SK-N-SH (cell line): ENCODE measurements around the gene DENND1C. TPM values are rescaled to one million over a fixed set of nuclear protein-coding genes. Genes with fewer than 3 reads are reported as not detected.

Experiments
- CTCF ChIA-PET: fragments of 300-600, 350-600 bp; formaldehyde crosslinking; extraction: SDS; loops from one replicate; lab custom pipeline; 2021; lab: Yijun Ruan, JAX
- POLR2A ChIA-PET: fragments of 350-600 bp; sonication (Branson Sonifier 250); formaldehyde crosslinking; extraction: SDS; loops from one replicate; lab custom pipeline; 2020; ENCODE audit warnings: antibody characterized with exemption, inconsistent platforms; lab: Yijun Ruan, JAX
- DNase-seq: peaks from one replicate; pipeline ENCODE4 v3.0.0; 2012
- H2AFZ ChIP-seq: fragments of 200-600 bp; sonication (generic); 2 replicates; pipeline ENCODE4 v1.8.1; 2016; ENCODE audit warnings: antibody characterized with exemption, mild to moderate bottlenecking, low read depth
- H3F3A ChIP-seq: fragments of 200-600 bp; sonication (generic); replicated peaks from 2 replicates; pipeline ENCODE3; 2016; ENCODE audit warnings: antibody characterized with exemption, mild to moderate bottlenecking; ENCODE audit not compliant: insufficient read depth
- H3K27ac ChIP-seq, 2 experiments: fragments of 200-500 bp in 1 of 2; fragments of 200-600 bp in 1 of 2; sonication (Bioruptor generic) in 1 of 2; sonication (generic), shearing (Covaris generic) in 1 of 2; 2 replicates each; pipeline versions ENCODE4 v1.5.1 to v1.6.1; 2014 to 2016; ENCODE audit warnings: low read depth in 2 of 2, inconsistent platforms in 1 of 2, low read length in 1 of 2, mild to moderate bottlenecking in 1 of 2, mixed read lengths in 1 of 2
- H3K27me3 ChIP-seq: fragments of 200-600 bp; sonication (generic), shearing (Covaris generic); 2 replicates; pipeline ENCODE4 v1.6.1; 2016; ENCODE audit warnings: mixed run types; ENCODE audit not compliant: insufficient read depth
- H3K36me3 ChIP-seq, 2 experiments: fragments of 200-500 bp in 1 of 2; fragments of 200-600 bp in 1 of 2; sonication (Bioruptor generic) in 1 of 2; sonication (generic) in 1 of 2; replicated peaks in 1 of 2; 2 replicates each; pipeline versions ENCODE3 to v1.5.1; 2014 to 2016; ENCODE audit warnings: low read length in 1 of 2, mild to moderate bottlenecking in 1 of 2; ENCODE audit not compliant: insufficient read depth in 2 of 2, control insufficient read depth in 1 of 2
- H3K4me1 ChIP-seq, 2 experiments: fragments of 200-500 bp in 1 of 2; fragments of 200-600 bp in 1 of 2; sonication (Bioruptor generic) in 1 of 2; sonication (generic), shearing (Covaris generic) in 1 of 2; 2 replicates each; pipeline versions ENCODE4 v1.5.1 to v1.6.1; 2014 to 2016; ENCODE audit warnings: low read depth in 1 of 2, low read length in 1 of 2, mixed run types in 1 of 2; ENCODE audit not compliant: insufficient read depth in 2 of 2, control insufficient read depth in 1 of 2
- H3K4me2 ChIP-seq: fragments of 200-600 bp; sonication (generic), shearing (Covaris generic); 2 replicates; pipeline ENCODE4 v1.6.1; 2017; ENCODE audit warnings: mixed run types
- H3K4me3 ChIP-seq, 2 experiments: fragments of 200-500 bp in 1 of 2; fragments of 200-600 bp in 1 of 2; sonication (Bioruptor generic) in 1 of 2; sonication (generic), shearing (Covaris generic) in 1 of 2; 2 replicates each; pipeline versions ENCODE4 v1.5.1 to v1.8.1; 2014 to 2016; ENCODE audit warnings: low read depth in 2 of 2, inconsistent platforms in 1 of 2, low read length in 1 of 2, mild to moderate bottlenecking in 1 of 2, mixed read lengths in 1 of 2, moderate library complexity in 1 of 2
- H3K79me2 ChIP-seq: fragments of 200-600 bp; sonication (generic); 2 replicates; pipeline ENCODE4 v1.8.1; 2017; ENCODE audit warnings: mild to moderate bottlenecking; ENCODE audit not compliant: insufficient read depth
- H3K9ac ChIP-seq: fragments of 200-600 bp; sonication (generic); 2 replicates; pipeline ENCODE4 v1.6.1; 2017; ENCODE audit warnings: mixed run types
- H3K9me2 ChIP-seq: fragments of 200-600 bp; sonication (generic); 2 replicates; pipeline ENCODE4 v1.6.1; 2017; ENCODE audit warnings: mixed run types
- H3K9me3 ChIP-seq: fragments of 200-600 bp; sonication (generic); 2 replicates; pipeline ENCODE4 v1.6.1; 2017; ENCODE audit warnings: mixed run types, mild to moderate bottlenecking, moderate library complexity
- H4K20me1 ChIP-seq: fragments of 200-600 bp; sonication (generic); 2 replicates; pipeline ENCODE4 v1.6.1; 2017; ENCODE audit warnings: mild to moderate bottlenecking, mixed run types; ENCODE audit not compliant: insufficient read depth
- ELF1 ChIP-seq: IDR thresholded peaks from 2 replicates; pipeline ENCODE4 v1.4.0; 2012
- EP300 ChIP-seq, 2 experiments: IDR thresholded peaks; 2 replicates each; pipeline versions ENCODE4 v1.4.0 to v1.6.1; 2012; ENCODE audit warnings: borderline replicate concordance in 1 of 2, low read depth in 1 of 2, low read length in 1 of 2
- FOXM1 ChIP-seq: IDR thresholded peaks from 2 replicates; pipeline ENCODE4 v1.4.0; 2012; ENCODE audit warnings: low read depth, mild to moderate bottlenecking
- GABPA ChIP-seq: IDR thresholded peaks from 2 replicates; pipeline ENCODE4 v1.4.0; 2012; ENCODE audit warnings: low read depth, mild to moderate bottlenecking
- JUND ChIP-seq: IDR thresholded peaks from 2 replicates; pipeline ENCODE4 v1.4.0; 2012
- MEF2A ChIP-seq: IDR thresholded peaks from 2 replicates; pipeline ENCODE4 v1.4.0; 2012; ENCODE audit warnings: low read depth, borderline replicate concordance
- POLR2AphosphoS5 ChIP-seq: IDR thresholded peaks from 2 replicates; pipeline ENCODE4 v1.6.1; 2012; ENCODE audit warnings: low read depth, low read length
- RAD21 ChIP-seq: IDR thresholded peaks from 2 replicates; pipeline ENCODE4 v1.6.1; 2012; ENCODE audit warnings: mild to moderate bottlenecking, low read length
- RXRA ChIP-seq: IDR thresholded peaks from 2 replicates; pipeline ENCODE4 v1.4.0; 2012; ENCODE audit warnings: low read depth, mild to moderate bottlenecking, borderline replicate concordance
- SIN3A ChIP-seq: IDR thresholded peaks from 2 replicates; pipeline ENCODE4 v1.6.1; 2012; ENCODE audit warnings: low read depth, mild to moderate bottlenecking, low read length, moderate library complexity, borderline replicate concordance
- TAF1 ChIP-seq: IDR thresholded peaks from 2 replicates; pipeline ENCODE4 v1.6.1; 2012; ENCODE audit warnings: low read depth, mild to moderate bottlenecking, low read length, moderate library complexity, borderline replicate concordance
- YY1 ChIP-seq: IDR thresholded peaks from 2 replicates; pipeline ENCODE4 v1.4.0; 2012; ENCODE audit warnings: low read depth, mild to moderate bottlenecking
- WGBS: methylation state at CpG from one replicate; pipeline ENCODE4 v1.1.6; 2017; ENCODE audit warnings: low lambda C conversion rate; 5-methylcytosine and 5-hydroxymethylcytosine counted together
- polyA plus RNA-seq, 3 experiments: library from polyadenylated mRNA; depleted of rRNA; stranded (reverse); fragments of >200 nt; gene quantifications; 2 replicates each; pipeline ENCODE4 v1.2.3, GENCODE V29; 2012
- TF ChIP-seq, protein P1 (sequence below): IDR thresholded peaks from 2 replicates; pipeline ENCODE4 v1.4.0; 2012; ENCODE audit warnings: low read depth, borderline replicate concordance
- TF ChIP-seq, protein P2 (sequence below): IDR thresholded peaks from 2 replicates; pipeline ENCODE4; 2012

DENND1C gene
- polyA plus RNA-seq, 1 of the 3 experiments (the other 2 are of a cell fraction) = 0.05 TPM

DNA sequence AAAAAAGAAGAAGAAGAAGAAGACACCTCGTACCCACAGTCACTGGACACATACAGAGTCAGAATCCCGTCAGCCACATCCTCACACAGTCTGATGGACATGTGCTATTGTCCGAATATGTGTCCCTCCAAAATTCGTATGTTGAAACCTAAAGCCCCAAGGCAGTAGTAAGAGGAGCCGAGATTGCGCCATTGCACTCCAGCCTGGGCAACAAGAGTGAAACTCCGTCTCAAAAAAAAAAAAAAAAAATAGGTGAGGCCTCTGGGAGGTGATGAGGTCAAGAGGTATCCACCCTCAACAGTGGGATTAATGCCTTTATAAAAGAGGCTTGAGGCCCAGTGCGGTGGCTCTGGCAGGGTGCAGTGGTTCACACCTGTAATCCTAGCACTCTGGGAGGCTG is 2.6 kb upstream of the DENND1C start:
- Histone ChIP-seq H3K9me3 (no peaks in the 10 kb centered on the region), H3K27me3 (no peaks in the 10 kb centered on the region; the same call in 1 of the 2 replicates), H3K9me2 (no peaks in the 10 kb centered on the region), H2AFZ (no peak overlapping the region), H4K20me1 (no peaks in the 10 kb centered on the region), H3K27ac (no peak overlapping the region), H3K9ac (no peak overlapping the region), H3K4me3 (no peak overlapping the region), H3K79me2 (no peaks in the 10 kb centered on the region), H3K36me3 (no peaks in the 10 kb centered on the region), H3F3A (no peaks in the 10 kb centered on the region), H3K4me2 (no peak overlapping the region), H3K4me1 (no peaks in the 10 kb centered on the region; a peak in 1 of 4 replicates)
- TF ChIP-seq GABPA (no peak), SIN3A (no peak), YY1 (no peak), POLR2AphosphoS5 (no peak), JUND (no peak), RAD21 (no peak), RXRA (no peak), TAF1 (no peak), MEF2A (no peak), EP300 (IDR thresholded peaks at IDR 0.05; ENCODE audit: borderline replicate concordance in 1 of 2, low read depth in 1 of 2, low read length in 1 of 2) (no peak), ELF1 (no peak), FOXM1 (no peak)
- TF ChIP-seq, protein P1, sequence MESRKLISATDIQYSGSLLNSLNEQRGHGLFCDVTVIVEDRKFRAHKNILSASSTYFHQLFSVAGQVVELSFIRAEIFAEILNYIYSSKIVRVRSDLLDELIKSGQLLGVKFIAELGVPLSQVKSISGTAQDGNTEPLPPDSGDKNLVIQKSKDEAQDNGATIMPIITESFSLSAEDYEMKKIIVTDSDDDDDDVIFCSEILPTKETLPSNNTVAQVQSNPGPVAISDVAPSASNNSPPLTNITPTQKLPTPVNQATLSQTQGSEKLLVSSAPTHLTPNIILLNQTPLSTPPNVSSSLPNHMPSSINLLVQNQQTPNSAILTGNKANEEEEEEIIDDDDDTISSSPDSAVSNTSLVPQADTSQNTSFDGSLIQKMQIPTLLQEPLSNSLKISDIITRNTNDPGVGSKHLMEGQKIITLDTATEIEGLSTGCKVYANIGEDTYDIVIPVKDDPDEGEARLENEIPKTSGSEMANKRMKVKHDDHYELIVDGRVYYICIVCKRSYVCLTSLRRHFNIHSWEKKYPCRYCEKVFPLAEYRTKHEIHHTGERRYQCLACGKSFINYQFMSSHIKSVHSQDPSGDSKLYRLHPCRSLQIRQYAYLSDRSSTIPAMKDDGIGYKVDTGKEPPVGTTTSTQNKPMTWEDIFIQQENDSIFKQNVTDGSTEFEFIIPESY = no peak
- TF ChIP-seq, protein P2, sequence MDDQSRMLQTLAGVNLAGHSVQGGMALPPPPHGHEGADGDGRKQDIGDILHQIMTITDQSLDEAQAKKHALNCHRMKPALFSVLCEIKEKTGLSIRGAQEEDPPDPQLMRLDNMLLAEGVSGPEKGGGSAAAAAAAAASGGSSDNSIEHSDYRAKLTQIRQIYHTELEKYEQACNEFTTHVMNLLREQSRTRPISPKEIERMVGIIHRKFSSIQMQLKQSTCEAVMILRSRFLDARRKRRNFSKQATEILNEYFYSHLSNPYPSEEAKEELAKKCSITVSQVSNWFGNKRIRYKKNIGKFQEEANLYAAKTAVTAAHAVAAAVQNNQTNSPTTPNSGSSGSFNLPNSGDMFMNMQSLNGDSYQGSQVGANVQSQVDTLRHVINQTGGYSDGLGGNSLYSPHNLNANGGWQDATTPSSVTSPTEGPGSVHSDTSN = no peak
- WGBS = 63% methylated on average over 8 of the region's 8 CpGs
- no peak for DNase-seq
- ChIA-PET POLR2A (no interaction called here), CTCF (no interaction called here)

DNA sequence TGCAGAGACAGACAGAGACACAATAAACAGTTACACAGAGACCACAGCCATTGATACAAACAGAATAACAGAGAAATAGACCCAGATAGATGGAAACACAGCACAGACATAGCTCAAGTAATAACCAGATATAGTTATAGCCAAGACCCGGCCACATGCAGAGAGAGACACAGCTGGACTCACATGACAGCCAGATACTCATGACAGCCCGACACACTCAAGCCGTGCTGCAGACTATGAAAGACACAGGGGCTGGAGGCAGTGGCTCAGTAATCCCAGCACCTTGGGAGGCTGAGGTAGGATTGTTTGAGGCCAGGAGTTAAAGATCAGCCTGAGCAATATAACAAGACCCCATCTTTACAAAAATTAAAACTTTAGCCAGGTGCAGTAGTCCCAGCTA is 1.6 kb upstream of the DENND1C start:
- H3K9me2 ChIP-seq = no peaks in the 10 kb centered on the region
- TF ChIP-seq GABPA (no peak), MEF2A (no peak)
- H3K36me3 ChIP-seq = no peaks in the 10 kb centered on the region
- WGBS = 41% methylated on average over 3 of the region's 3 CpGs
- no peaks in the 10 kb centered on the region for H4K20me1 ChIP-seq
- H3K79me2 ChIP-seq = no peaks in the 10 kb centered on the region
- no peak overlapping the region for H3K27ac ChIP-seq
- ChIA-PET POLR2A (no interaction called here), CTCF (interaction anchor here (1.6 kb wide), 1 partner anchor 17 kb away, joined by 3 read pairs; no protein-coding TSS in a partner anchor)
- H3K9ac ChIP-seq = no peak overlapping the region
- no peaks in the 10 kb centered on the region; the same call in 1 of the 2 replicates for H3K27me3 ChIP-seq
- no peaks in the 10 kb centered on the region for H3K9me3 ChIP-seq
- H2AFZ ChIP-seq = no peak overlapping the region
- no peak for DNase-seq
- H3F3A ChIP-seq = no peaks in the 10 kb centered on the region
- H3K4me2 ChIP-seq = no peak overlapping the region
- H3K4me3 ChIP-seq = no peak overlapping the region
- H3K4me1 ChIP-seq = no peaks in the 10 kb centered on the region
